ENCODE data around the gene PKN2.

The PKN2 gene

DNA sequence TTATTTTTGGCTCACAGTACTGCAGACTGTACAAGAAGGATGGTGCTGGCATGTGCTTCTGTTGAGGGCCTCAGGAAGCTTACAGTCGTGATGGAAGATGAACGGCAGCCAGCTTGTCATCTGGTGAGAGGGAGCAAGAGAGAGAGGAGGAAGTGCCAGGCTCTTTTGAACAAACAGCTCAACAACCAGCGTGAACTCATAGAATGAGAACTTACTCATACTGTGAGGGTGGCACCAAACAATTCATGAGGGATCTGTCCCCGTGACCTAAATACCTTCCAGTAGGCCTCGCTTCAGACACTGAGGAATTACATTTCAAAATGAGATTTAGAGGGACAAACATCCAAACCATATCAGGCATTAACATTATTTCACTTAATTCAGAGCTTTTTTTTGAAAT is 84.7 kb downstream of the PKN2 start:
- Histone ChIP-seq H3K4me1 (ENCODE audit: insufficient read depth, low read length) (no peaks in the 10 kb centered on the region), H3K9me3 (ENCODE audit: low read length) (no peaks in the 10 kb centered on the region), H3K36me3 (ENCODE audit: insufficient read depth, low read length) (no peaks in the 10 kb centered on the region), H3K4me3 (ENCODE audit: low read depth in 1 of 2, low read length in 2 of 2) (no peak overlapping the region), H3K27ac (ENCODE audit: low read depth, low read length) (no peak overlapping the region), H3K9ac (ENCODE audit: low read length) (no peak overlapping the region), H3K27me3 (ENCODE audit: control insufficient read depth in 1 of 2, insufficient read depth in 2 of 2, low read length in 2 of 2) (no peaks in the 10 kb centered on the region)

DNA sequence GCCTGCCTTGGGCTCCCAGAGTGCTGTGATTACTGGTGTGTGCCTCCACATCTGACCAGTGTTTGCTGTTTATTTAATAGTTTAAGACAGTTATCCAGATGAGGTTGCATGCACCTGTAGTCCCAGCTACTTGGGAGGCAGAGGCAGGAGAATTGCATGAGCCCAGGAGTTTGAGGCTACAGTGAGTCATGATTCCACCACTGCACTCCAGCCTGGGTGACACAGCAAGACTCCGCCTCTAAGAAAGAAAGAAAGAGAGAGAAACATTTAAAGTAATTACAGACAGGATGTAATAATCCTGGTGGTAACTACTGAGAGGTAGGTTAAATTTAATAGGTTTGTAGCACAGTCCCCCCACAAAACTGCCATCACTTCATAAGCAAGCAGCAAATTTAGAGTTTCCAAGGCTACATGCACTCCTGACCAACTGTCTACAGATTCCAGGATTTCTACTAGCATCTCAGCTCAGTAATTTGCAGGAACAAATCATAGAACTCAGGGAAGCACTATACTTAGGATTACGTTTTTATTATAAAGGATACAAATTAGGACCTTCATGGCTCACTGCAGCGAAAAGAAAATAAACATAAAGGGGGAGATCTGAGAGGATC is 89.6 kb downstream of the PKN2 start:
- H3K36me3 ChIP-seq (ENCODE audit: insufficient read depth, low read length): no peaks in the 10 kb centered on the region

GRCh38 chr1:88774151-88774556 is 90.1 kb downstream of the PKN2 start:
- Histone ChIP-seq H3K27ac (ENCODE audit: low read depth, low read length) (no peak overlapping the region), H3K9ac (ENCODE audit: low read length) (no peak overlapping the region), H3K27me3 (ENCODE audit: control insufficient read depth in 1 of 2, insufficient read depth in 2 of 2, low read length in 2 of 2) (no peaks in the 10 kb centered on the region), H3K9me3 (ENCODE audit: low read length) (no peaks in the 10 kb centered on the region), H3K36me3 (ENCODE audit: insufficient read depth, low read length) (no peaks in the 10 kb centered on the region), H3K4me3 (ENCODE audit: low read depth in 1 of 2, low read length in 2 of 2) (no peak overlapping the region), H3K4me1 (ENCODE audit: insufficient read depth, low read length) (no peaks in the 10 kb centered on the region)

More for the DNA sequence above, 89.6 kb downstream of the PKN2 start:
- Histone ChIP-seq H3K4me1 (ENCODE audit: insufficient read depth, low read length) (no peaks in the 10 kb centered on the region), H3K27ac (ENCODE audit: low read depth, low read length) (no peak overlapping the region), H3K27me3 (ENCODE audit: control insufficient read depth in 1 of 2, insufficient read depth in 2 of 2, low read length in 2 of 2) (no peaks in the 10 kb centered on the region), H3K9me3 (ENCODE audit: low read length) (no peaks in the 10 kb centered on the region), H3K9ac (ENCODE audit: low read length) (no peak overlapping the region), H3K4me3 (ENCODE audit: low read depth in 1 of 2, low read length in 2 of 2) (no peak overlapping the region)

DNA sequence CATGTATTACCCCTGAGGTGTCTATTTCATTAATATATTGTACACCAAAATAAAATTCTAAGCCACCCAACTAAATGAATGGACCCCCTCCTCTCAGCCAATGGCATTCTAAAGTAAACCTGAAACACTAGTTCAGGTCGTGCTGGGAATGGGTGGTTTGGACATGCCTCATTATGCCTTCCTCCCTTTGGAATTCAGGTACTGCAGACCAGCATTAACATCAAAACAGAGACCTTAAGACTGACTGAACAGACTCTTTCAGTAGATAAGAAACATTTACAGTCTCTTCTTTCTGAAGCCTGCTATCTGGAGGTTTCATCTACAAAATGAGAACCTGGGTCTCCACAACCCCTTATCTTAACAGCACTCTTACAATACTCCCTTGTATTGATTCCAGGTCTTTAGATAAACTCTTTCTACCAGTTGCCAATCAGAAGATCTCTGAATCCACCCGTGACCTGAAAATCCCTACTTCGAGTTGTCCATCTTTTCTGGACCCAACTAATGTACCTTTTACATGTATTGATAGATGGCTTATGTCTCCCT is 93.6 kb downstream of the PKN2 start:
- Histone ChIP-seq H3K36me3 (ENCODE audit: insufficient read depth, low read length) (no peaks in the 10 kb centered on the region), H3K27ac (ENCODE audit: low read depth, low read length) (no peak overlapping the region)

GRCh38 chr1:88779880-88780279 is 95.8 kb downstream of the PKN2 start:
- H3K27me3 ChIP-seq (ENCODE audit: control insufficient read depth in 1 of 2, insufficient read depth in 2 of 2, low read length in 2 of 2): no peaks in the 10 kb centered on the region
- no peaks in the 10 kb centered on the region for H3K9me3 ChIP-seq (ENCODE audit: low read length)
- no peak overlapping the region for H3K27ac ChIP-seq (ENCODE audit: low read depth, low read length)
- no peak overlapping the region for H3K4me3 ChIP-seq (ENCODE audit: low read depth in 1 of 2, low read length in 2 of 2)
- H3K36me3 ChIP-seq (ENCODE audit: insufficient read depth, low read length): peaks cover 1% of the 10 kb centered on the region
- no peaks in the 10 kb centered on the region for H3K4me1 ChIP-seq (ENCODE audit: insufficient read depth, low read length)
- H3K9ac ChIP-seq (ENCODE audit: low read length): no peak overlapping the region

More for the DNA sequence above, 93.6 kb downstream of the PKN2 start:
- H3K9me3 ChIP-seq (ENCODE audit: low read length): no peaks in the 10 kb centered on the region
- H3K4me1 ChIP-seq (ENCODE audit: insufficient read depth, low read length): no peaks in the 10 kb centered on the region
- H3K4me3 ChIP-seq (ENCODE audit: low read depth in 1 of 2, low read length in 2 of 2): no peak overlapping the region
- no peaks in the 10 kb centered on the region for H3K27me3 ChIP-seq (ENCODE audit: control insufficient read depth in 1 of 2, insufficient read depth in 2 of 2, low read length in 2 of 2)
- H3K9ac ChIP-seq (ENCODE audit: low read length): no peak overlapping the region

DNA sequence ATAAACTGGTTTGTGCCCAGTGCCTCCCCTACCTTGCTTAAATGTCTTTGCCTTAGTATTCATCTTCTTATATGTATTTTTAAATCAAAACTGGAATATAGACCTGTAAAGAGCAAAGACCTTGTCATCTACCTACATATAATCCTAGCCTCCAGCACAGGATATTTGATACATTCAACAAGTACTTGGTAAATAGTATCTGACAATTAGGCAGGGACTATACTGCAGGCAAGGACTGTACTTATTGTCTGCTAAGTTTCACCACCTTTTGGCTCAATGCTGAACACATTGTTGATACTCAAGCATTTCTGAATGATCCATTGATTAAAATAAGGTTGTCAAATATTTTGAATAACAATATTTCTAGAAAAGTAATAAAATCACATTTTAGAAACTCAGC is 96.4 kb downstream of the PKN2 start:
- no peaks in the 10 kb centered on the region for H3K27me3 ChIP-seq (ENCODE audit: control insufficient read depth in 1 of 2, insufficient read depth in 2 of 2, low read length in 2 of 2)
- H3K4me3 ChIP-seq (ENCODE audit: low read depth in 1 of 2, low read length in 2 of 2): no peak overlapping the region
- H3K9ac ChIP-seq (ENCODE audit: low read length): no peak overlapping the region
- H3K27ac ChIP-seq (ENCODE audit: low read depth, low read length): no peak overlapping the region
- H3K4me1 ChIP-seq (ENCODE audit: insufficient read depth, low read length): no peaks in the 10 kb centered on the region
- H3K9me3 ChIP-seq (ENCODE audit: low read length): no peaks in the 10 kb centered on the region
- H3K36me3 ChIP-seq (ENCODE audit: insufficient read depth, low read length): peaks cover 7% of the 10 kb centered on the region

- Histone ChIP-seq H3K4me1 (ENCODE audit: insufficient read depth, low read length) (no peaks in the 10 kb centered on the region), H3K27me3 (ENCODE audit: control insufficient read depth in 1 of 2, insufficient read depth in 2 of 2, low read length in 2 of 2) (no peaks in the 10 kb centered on the region), H3K9ac (ENCODE audit: low read length) (no peak overlapping the region), H3K27ac (ENCODE audit: low read depth, low read length) (no peak overlapping the region), H3K4me3 (ENCODE audit: low read depth in 1 of 2, low read length in 2 of 2) (no peak overlapping the region), H3K9me3 (ENCODE audit: low read length) (no peaks in the 10 kb centered on the region), H3K36me3 (ENCODE audit: insufficient read depth, low read length) (peaks cover 13% of the 10 kb centered on the region)
These were observed 99.1 kb downstream of the PKN2 start for GRCh38 chr1:88783145-88783544.

- no peaks in the 10 kb centered on the region for H3K4me1 ChIP-seq (ENCODE audit: insufficient read depth, low read length)
These were observed 100.5 kb downstream of the PKN2 start for GRCh38 chr1:88784551-88784950.

GRCh38 chr1:88787023-88787903 is 103.2 kb downstream of the PKN2 start:
- peaks cover 20% of the 10 kb centered on the region for H3K36me3 ChIP-seq (ENCODE audit: insufficient read depth, low read length)
- no peaks in the 10 kb centered on the region for H3K27me3 ChIP-seq (ENCODE audit: control insufficient read depth in 1 of 2, insufficient read depth in 2 of 2, low read length in 2 of 2)

More at GRCh38 chr1:88784551-88784950, 100.5 kb downstream of the PKN2 start:
- Histone ChIP-seq H3K27ac (ENCODE audit: low read depth, low read length) (no peak overlapping the region), H3K9ac (ENCODE audit: low read length) (no peak overlapping the region), H3K9me3 (ENCODE audit: low read length) (no peaks in the 10 kb centered on the region), H3K36me3 (ENCODE audit: insufficient read depth, low read length) (peaks cover 13% of the 10 kb centered on the region), H3K4me3 (ENCODE audit: low read depth in 1 of 2, low read length in 2 of 2) (no peak overlapping the region), H3K27me3 (ENCODE audit: control insufficient read depth in 1 of 2, insufficient read depth in 2 of 2, low read length in 2 of 2) (no peaks in the 10 kb centered on the region)

DNA sequence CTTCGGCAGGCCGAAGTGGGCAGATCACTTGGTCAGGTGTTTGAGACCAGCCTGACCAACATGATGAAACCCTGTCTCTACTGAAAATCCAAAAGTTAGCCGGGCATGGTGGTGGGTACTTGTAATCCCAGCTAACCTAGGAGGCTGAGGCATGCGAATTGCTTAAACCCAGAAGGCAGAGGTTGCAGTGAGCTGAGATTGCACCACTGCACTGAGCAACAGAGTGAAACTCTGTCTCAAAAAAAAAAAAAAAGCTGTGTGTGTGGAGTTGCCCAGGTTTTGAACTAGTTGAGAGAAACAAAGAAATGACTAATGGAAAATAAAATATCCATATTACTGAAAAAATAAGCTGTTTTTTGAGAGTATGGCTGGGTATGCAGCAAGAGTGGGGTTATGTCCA is 107.1 kb downstream of the PKN2 start:
- Histone ChIP-seq H3K4me3 (ENCODE audit: low read depth in 1 of 2, low read length in 2 of 2) (no peak overlapping the region), H3K9ac (ENCODE audit: low read length) (no peak overlapping the region), H3K4me1 (ENCODE audit: insufficient read depth, low read length) (no peaks in the 10 kb centered on the region), H3K27ac (ENCODE audit: low read depth, low read length) (no peak overlapping the region), H3K27me3 (ENCODE audit: control insufficient read depth in 1 of 2, insufficient read depth in 2 of 2, low read length in 2 of 2) (no peaks in the 10 kb centered on the region), H3K9me3 (ENCODE audit: low read length) (no peaks in the 10 kb centered on the region), H3K36me3 (ENCODE audit: insufficient read depth, low read length) (peaks cover 10% of the 10 kb centered on the region)

More at GRCh38 chr1:88787023-88787903, 103.2 kb downstream of the PKN2 start:
- Histone ChIP-seq H3K27ac (ENCODE audit: low read depth, low read length) (no peak overlapping the region), H3K4me3 (ENCODE audit: low read depth in 1 of 2, low read length in 2 of 2) (no peak overlapping the region), H3K9me3 (ENCODE audit: low read length) (no peaks in the 10 kb centered on the region), H3K9ac (ENCODE audit: low read length) (no peak overlapping the region), H3K4me1 (ENCODE audit: insufficient read depth, low read length) (no peaks in the 10 kb centered on the region)

DNA sequence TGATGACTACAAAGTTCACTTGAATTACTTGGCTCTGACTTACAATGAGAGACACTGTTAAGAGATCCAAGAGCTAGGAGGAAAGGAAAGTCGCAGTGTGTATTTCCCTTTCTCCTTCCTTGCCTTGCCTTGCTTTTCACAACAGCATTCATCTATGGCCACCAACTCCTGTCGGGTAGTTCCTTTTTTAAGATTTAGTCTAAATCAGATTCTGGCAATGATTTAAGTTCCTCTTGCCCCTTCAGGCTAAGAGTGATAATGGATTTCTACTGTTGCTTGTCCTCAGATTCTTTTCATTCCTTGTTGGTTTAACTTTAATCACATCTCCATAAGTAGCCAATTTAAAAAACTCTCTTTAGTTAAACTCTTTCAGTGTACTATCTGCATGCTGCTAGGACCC is 115.4 kb downstream of the PKN2 start:
- no peak overlapping the region for H3K9ac ChIP-seq (ENCODE audit: low read length)
- no peaks in the 10 kb centered on the region for H3K9me3 ChIP-seq (ENCODE audit: low read length)
- no peak overlapping the region for H3K4me3 ChIP-seq (ENCODE audit: low read depth in 1 of 2, low read length in 2 of 2)
- H3K27me3 ChIP-seq (ENCODE audit: control insufficient read depth in 1 of 2, insufficient read depth in 2 of 2, low read length in 2 of 2): no peaks in the 10 kb centered on the region
- H3K36me3 ChIP-seq (ENCODE audit: insufficient read depth, low read length): peaks cover 9% of the 10 kb centered on the region
- no peak overlapping the region for H3K27ac ChIP-seq (ENCODE audit: low read depth, low read length)
- no peaks in the 10 kb centered on the region for H3K4me1 ChIP-seq (ENCODE audit: insufficient read depth, low read length)
